Measurements from ENCODE around the gene PAM.

- TF ChIP-seq POLR2A (IDR thresholded peaks at IDR 0.05) (no peak), CTCF (IDR thresholded peaks at IDR 0.05) (no peak)
These were observed 75.1 kb downstream of the PAM start for GRCh38 chr5:102830241-102830640.
